Glomerular endothelial cell (primary cell): Measurements from ENCODE around the gene CX3CR1. TPM values are rescaled to one million over a fixed set of nuclear protein-coding genes. Genes with fewer than 3 reads are reported as not detected.
"Not testable (repeated sequence)": the region's sequence is repeated elsewhere in the genome, so short reads cannot be mapped to it uniquely, and the experiment has no call there.

Experiments used
- DNase-seq: peaks from one replicate; pipeline ENCODE4 v3.0.0-alpha.2; 2011; ENCODE audit warnings: low read depth, low spot score; ENCODE audit errors: extremely low read depth
- total RNA-seq: library from RNA; depleted of rRNA; stranded (reverse); fragments of >200 nt; gene quantifications from 2 replicates; pipeline ENCODE4 v1.2.3, GENCODE V29; 2015

CX3CR1 gene
- total RNA-seq, 1 donor from 2014 or later = not detected

GRCh38 chr3:39268549-39268900, 11.3 kb downstream of the CX3CR1 start:
- DNase-seq = no peak

GRCh38 chr3:39267631-39268548, 11.9 kb downstream of the CX3CR1 start:
- no peak for DNase-seq

- DNase-seq = no peak
These were observed 15.8 kb downstream of the CX3CR1 start for GRCh38 chr3:39264053-39264452.

GRCh38 chr3:39263576-39263975, 16.3 kb downstream of the CX3CR1 start:
- no peak for DNase-seq

GRCh38 chr3:39262846-39263245, 17.0 kb downstream of the CX3CR1 start:
- DNase-seq = no peak

GRCh38 chr3:39261726-39262125, 18.1 kb downstream of the CX3CR1 start:
- no peak for DNase-seq

- peak; percentile 55 for DNase-seq
These were observed 18.9 kb downstream of the CX3CR1 start for GRCh38 chr3:39260957-39261356.

GRCh38 chr3:39260318-39260717, 19.5 kb downstream of the CX3CR1 start:
- DNase-seq = no peak

GRCh38 chr3:39255503-39256325, 24.1 kb downstream of the CX3CR1 start:
- DNase-seq = no peak

GRCh38 chr3:39254806-39255449, 24.9 kb downstream of the CX3CR1 start:
- no peak for DNase-seq

GRCh38 chr3:39251576-39251975, 28.3 kb downstream of the CX3CR1 start:
- DNase-seq = no peak

- DNase-seq = no peak
These were observed 29.6 kb downstream of the CX3CR1 start for GRCh38 chr3:39250116-39250747.

- DNase-seq = no peak
These were observed 30.3 kb downstream of the CX3CR1 start for GRCh38 chr3:39249453-39250115.

- no peak for DNase-seq
These were observed 38.3 kb downstream of the CX3CR1 start for GRCh38 chr3:39241561-39241960.

GRCh38 chr3:39237027-39237426, 42.8 kb downstream of the CX3CR1 start:
- DNase-seq = no peak

GRCh38 chr3:39234651-39235050, 45.2 kb downstream of the CX3CR1 start:
- no peak for DNase-seq

GRCh38 chr3:39232859-39233258, 47.0 kb downstream of the CX3CR1 start:
- no peak for DNase-seq

- no peak for DNase-seq
These were observed 49.4 kb downstream of the CX3CR1 start for GRCh38 chr3:39230453-39230852.

- no peak for DNase-seq
These were observed 51.3 kb downstream of the CX3CR1 start for GRCh38 chr3:39228496-39228895.

- not testable (repeated sequence) for DNase-seq
These were observed 52.2 kb downstream of the CX3CR1 start for GRCh38 chr3:39227596-39227995.
